HG03097 (cell line): ENCODE results near the gene CHCT1.
"Not testable (repeated sequence)": the region's sequence is repeated elsewhere in the genome, so short reads cannot be mapped to it uniquely, and the experiment has no call there.

Experiments
- ATAC-seq: cut with Tn5 transposase; IDR thresholded peaks from one replicate; pipeline ENCODE4 v1.9.1; 2021; ENCODE audit not compliant: unreplicated experiment, low FRiP score

CHCT1 gene

DNA sequence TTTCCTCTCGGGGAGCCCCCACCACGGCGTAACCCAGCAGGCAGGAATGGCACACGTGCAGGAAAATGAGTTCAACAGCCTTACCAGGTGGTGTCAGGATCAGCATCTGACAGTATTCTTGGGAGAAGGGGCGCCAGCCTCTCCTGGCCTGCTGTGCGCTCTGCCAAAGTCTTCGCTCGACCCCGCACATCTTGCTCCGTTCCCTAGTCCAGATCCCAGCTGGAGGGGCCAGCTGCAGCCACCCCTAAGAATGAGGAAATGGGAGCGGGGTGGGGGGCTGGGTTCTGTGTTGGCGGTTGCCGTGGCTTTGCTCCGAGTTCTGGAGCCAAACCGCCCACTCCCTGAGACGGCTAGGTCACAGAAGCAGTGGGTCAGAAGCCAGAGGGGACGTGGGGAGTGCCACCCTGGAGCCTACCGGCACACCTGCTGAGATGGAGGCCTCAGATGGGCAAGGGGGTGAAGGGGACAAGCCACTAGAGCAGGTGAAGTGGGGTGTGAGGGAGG, at the start of gene CHCT1:
CHCT1 (plus strand) TSS at position 328 of the 504 bp plus-strand sequence; CDS start at position 432, 104 bp downstream.
- no peak for ATAC-seq

- ATAC-seq: no peak
Measured at GRCh38 chr17:60372790-60373483, 49.4 kb upstream of the CHCT1 start.

DNA sequence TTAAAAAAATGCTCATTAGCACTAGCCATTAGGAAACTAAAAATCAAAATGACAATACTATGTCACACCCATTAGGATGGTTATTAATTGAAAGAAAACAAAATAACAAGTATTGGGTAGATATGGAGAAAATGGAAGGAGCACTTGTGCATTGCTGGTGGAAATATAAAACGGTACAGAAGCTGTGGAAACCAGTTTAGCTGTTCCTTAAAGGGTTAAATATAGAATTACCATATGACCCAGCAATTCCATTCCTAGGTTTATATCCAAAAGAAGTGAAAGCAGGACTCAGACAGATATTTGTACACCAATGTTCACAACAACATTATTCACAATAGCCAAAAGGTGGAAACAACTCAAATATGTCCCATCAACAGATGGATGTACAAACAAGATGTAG, 44.1 kb upstream of the CHCT1 start:
- ATAC-seq: not testable (repeated sequence)

DNA sequence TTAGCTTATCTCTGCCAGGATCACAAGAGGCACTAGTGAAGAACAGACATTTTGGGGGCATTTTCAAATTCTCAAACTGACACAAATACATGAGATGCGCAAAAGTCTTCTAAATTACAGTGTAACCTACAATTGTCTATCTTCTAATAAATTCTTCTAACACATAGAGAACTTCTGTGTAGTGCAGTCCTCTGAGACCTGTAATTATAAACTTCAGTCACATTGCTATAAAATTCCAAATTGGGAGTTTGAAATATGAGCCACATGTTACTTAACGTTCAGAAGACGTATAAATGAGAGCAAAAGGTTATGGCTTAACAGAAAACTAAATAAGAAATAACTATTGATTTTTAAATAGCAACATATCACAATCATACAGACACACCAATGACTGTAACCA, 42.8 kb upstream of the CHCT1 start:
- not testable (repeated sequence) for ATAC-seq

DNA sequence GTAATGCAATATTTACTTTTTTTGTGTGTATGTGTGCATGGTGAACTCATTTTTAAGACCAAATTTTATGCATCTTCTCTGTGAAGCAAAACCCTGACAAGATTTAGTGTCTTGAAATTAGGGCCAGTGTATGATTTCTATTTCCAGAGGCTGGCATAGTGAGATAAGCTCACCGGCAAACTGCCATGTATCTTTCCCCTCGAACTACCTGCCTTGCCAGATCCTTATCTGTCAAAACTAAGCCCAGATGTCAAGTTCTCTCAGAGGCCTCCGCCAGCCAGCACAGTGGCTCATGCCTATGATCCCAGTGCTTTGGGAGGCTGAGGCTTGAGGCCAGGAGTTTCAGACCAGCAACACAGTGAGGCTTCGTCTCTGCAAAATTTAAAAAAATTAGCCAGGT, 40.3 kb upstream of the CHCT1 start:
- ATAC-seq: no peak

GRCh38 chr17:60383379-60383778, 38.9 kb upstream of the CHCT1 start:
- no peak for ATAC-seq

- not testable (repeated sequence) for ATAC-seq
Measured at GRCh38 chr17:60384921-60385320, 37.4 kb upstream of the CHCT1 start.

GRCh38 chr17:60386147-60387058, 35.9 kb upstream of the CHCT1 start:
- no peak for ATAC-seq

GRCh38 chr17:60387666-60388065, 34.6 kb upstream of the CHCT1 start:
- ATAC-seq: no peak

DNA sequence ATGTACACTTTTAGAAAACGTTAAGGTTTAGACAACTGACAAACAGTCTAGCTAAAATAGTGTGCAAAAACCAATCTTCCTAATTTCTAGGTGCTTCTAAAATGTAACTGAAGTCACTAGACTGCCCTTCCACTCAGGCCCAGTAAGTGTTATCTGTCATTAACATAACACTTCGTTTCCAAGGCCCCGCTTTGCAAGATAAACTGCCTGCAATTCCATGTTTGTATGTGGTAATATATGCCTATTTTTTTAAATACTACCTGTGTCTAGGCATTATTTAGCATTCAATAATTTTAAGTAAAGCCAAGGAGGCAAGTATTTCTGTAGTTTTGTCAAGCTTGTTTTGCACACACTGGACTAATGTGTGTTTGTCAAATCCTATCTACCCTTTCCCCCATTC, 33.5 kb upstream of the CHCT1 start:
- ATAC-seq: no peak

DNA sequence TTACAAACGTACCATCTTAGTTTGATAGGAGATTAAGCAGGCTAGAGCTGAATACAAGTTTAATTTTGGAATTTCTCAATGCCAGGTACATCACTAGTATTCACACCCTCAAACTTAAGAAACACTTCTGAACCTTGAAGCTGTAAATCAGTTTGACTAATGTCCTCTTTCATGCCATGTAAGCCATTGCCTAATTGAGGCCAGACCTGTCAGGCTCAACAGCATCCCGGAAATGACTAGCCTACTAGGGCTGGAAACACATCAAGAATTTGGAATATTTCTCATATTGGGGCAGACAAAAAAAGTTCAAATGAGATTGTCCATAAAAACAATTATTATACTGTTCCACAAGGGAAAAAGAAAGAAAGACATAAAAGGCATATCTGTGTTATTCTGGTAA, 32.1 kb upstream of the CHCT1 start:
- ATAC-seq: no peak

GRCh38 chr17:60390925-60391470, 31.3 kb upstream of the CHCT1 start:
- ATAC-seq: no peak

- peak; percentile 14 for ATAC-seq
Measured at GRCh38 chr17:60391471-60392041, 30.7 kb upstream of the CHCT1 start.

DNA sequence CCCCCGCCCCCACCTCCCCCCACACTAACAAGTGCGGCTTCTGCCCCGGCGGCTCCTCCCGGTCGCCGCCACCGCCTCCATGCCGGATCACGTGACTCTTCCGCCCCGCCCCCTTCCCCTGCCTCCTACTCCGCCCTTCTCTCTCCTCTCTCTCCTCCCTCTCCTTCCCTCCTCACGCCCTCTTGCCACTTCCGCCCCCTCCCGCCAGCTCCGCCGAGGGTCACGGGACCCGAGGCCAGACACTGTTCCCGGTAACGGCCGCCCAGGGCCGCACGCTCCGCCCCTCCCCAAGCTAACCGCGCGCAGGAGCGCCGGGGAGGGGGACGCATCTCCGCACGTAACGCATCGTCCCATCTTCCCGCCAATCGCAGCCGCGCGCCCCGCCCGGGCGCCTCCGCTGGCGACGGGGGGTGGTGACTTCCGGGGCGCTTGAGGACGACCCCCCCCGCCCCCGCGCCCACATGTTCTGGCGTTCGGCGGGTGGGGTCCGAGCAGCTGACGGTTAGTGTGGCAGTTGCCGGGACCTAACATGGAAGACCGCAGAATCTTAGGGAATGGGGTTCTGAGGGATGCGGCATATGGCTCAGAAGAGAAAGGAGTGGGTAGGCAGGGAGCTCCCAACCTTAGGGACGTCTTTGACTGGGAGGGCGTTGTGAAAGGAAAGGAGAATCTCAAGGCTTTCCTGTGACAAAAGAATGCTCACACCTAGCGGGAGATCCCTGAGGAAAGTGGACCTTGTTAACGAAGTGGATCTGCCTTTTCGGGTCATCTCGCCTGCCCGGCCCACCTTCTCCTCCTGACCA, 30.0 kb upstream of the CHCT1 start, which contains the start of gene USP32:
USP32 (minus strand) TSS at position 92 of the 803 bp plus-strand sequence. CDS start 194 bp downstream, outside the sequence.
- ATAC-seq: peak; percentile 78

DNA sequence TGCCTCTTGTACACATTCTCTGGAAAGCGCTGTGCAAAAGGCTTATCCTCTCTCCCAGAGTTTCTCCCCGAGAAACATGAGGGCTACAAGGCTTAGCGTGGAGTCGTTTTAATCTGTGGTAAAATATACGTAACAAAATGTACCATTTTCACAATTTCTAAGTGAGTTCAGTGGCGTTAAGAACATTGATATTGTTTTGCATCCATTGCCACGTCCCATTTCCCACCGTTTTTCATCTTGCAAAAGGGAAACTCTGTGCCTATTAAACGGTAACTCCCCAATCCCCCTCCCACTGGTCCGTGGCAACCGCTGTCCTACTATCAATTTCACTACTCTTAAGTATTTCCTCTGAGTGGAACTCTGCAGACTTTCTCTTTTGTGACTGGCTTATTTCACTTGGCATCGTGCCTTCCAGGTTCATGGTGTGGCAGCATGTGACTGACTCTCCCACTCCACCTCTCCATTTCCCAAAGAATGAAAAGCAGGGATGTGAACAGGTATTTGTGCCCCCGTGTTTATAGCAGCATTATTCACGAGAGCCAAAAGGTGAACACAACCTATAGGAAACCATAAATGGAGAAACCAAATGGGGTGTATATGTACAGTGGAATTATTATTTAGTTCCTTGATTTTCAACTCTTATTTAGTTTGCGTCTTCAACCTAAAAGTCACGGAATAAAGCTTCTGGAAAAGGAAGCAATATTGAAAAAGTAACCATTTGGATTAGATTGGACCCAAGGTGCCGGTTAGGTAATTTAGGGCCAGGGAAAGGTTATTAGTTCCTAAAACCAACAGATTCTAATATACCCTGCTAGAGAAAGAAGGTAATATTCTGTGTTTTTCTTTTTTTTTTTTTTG, 29.2 kb upstream of the CHCT1 start:
- ATAC-seq: no peak

DNA sequence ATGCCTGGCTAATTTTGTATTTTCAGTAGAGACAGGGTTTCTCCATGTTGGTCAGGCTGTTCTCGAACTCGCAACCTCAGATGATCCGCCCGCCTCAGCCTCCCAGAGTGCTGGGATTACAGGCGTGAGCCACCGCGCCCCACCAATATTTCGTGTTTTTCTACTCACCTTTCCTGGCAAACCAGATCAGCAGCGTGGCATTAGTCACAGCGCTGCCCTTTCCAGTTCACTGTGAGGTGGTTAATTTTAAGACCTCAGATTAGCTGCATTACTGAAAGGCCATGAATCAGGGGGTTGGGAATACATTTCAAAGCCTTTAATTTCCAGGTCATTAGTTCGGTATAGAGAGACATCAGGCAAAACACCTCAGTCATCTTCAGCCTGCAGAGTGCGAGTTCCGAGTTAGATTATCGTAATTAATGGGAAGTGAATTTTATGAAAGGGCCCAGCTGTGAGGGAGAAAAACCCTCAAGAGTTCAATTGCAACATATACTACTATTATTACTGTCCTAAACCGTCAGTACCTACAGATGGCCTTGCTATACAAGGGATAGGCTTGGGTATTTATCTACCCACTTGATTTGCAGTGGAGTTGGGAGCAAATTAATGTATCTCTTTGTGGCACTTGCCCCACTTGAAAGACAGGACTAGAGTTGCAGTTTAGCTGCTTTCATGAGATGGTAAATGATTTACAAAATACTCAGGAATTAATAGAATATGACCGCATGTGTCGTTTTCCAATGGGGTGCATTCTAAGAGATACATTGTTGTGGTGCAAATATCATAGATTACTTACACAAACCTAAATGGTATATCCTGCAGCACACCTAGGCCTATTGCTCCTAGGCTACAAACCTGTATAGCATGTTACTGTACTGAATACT, 28.2 kb upstream of the CHCT1 start:
- ATAC-seq: no peak

- ATAC-seq: no peak
Measured at GRCh38 chr17:60395508-60396065, 26.7 kb upstream of the CHCT1 start.

- no peak for ATAC-seq
Measured at GRCh38 chr17:60396412-60396811, 25.9 kb upstream of the CHCT1 start.
